ENCODE data around the gene HECTD4.

The HECTD4 gene

DNA sequence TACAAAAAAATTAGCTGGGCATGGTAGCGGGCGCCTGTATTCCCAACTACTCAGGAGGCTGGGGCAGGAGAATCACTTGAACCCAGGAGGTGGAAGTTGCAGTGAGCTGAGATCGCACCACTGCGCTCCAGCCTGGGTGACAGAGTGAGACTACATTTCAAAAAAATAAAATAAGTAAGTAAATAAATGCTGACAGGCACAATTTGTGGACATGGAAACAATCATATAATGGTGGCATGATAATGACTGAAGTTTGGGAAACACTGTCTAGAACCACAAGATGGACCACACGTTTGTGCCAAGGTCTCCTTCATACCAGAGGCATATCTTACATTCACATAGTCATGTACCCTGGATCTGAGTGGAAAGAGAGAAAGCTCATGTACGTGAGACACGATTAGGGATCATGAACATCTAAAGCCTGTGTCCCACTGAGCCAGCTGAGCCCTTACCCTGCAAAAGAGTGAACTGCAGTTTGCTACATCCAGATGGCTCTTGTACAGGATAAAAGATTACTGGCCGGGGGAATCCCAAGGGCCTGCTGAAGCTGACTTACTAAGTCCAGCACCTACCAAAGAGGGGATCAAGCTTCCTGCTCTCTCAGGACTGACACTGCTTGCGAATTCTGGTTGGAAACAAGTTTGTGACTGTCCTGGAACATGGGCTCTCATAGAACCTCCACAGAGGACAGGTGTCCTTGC is 194.0 kb downstream of the HECTD4 start:
- TF ChIP-seq ZFX (IDR thresholded peaks at IDR 0.05) (no peak), CTCF (conservative IDR thresholded peaks at IDR 0.05) (no peak)
- no peak overlapping the region for H3K27ac ChIP-seq

DNA sequence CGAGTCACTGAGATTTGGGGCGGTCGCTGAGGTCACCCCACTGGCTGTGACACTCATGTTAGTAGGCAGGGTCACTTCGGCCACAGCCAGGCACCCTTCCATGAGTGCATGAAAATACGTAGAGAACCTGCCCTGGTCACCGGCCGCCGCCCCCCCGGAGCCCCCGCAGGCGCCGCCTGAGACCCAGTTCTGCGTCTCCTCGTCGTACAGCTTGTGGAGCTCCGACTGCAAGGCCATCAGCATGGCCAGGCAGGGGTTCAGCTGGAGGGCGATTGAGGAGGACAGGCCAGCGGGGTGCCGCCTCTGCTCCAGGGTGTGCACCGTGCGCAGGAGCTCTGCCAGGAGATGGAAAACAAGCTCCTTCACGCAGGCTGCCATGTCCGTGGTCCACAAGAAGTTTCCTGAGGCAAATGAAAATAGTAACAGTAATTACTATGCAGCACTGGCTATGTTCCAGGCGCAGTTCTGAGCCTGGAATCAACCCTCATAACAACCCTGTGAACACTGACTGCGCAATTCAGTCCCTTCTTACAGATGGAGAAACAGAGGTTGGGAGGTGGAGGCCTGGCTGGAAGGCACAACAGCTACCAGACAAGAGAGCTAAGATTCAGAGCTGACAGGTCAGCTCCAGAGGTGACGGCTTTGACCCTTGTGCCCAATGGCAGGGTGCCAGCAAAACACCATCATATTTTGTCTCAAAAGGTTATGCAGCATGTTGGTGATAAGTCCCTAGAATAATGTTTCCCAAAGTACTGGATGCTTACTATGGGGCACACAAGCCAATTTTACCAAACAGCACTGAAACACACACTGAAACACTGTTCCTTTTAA is 196.9 kb downstream of the HECTD4 start:
- no peak overlapping the region for H3K27ac ChIP-seq
- TF ChIP-seq CTCF (conservative IDR thresholded peaks at IDR 0.05) (no peak), ZFX (IDR thresholded peaks at IDR 0.05) (no peak)

- no peak for TF ChIP-seq ZFX (IDR thresholded peaks at IDR 0.05)
- TF ChIP-seq CTCF (conservative IDR thresholded peaks at IDR 0.05), result no peak
- no peak overlapping the region for H3K27ac ChIP-seq
Measured at GRCh38 chr12:112184056-112184887, 198.0 kb downstream of the HECTD4 start.

GRCh38 chr12:112183141-112184021 is 198.8 kb downstream of the HECTD4 start:
- no peak overlapping the region for H3K27ac ChIP-seq
- TF ChIP-seq CTCF (conservative IDR thresholded peaks at IDR 0.05) (no peak), ZFX (IDR thresholded peaks at IDR 0.05) (no peak)

- H3K27ac ChIP-seq, result no peak overlapping the region
Measured at GRCh38 chr12:112182499-112182898, 199.7 kb downstream of the HECTD4 start.

More at GRCh38 chr12:112182499-112182898, 199.7 kb downstream of the HECTD4 start:
- no peak for TF ChIP-seq ZFX (IDR thresholded peaks at IDR 0.05)
- TF ChIP-seq CTCF (conservative IDR thresholded peaks at IDR 0.05), result no peak
